Measurements from ENCODE around the gene LIMK2. TPM values are rescaled to one million over a fixed set of nuclear protein-coding genes. Genes with fewer than 3 reads are reported as not detected.

Gene LIMK2
- total and polyA plus RNA-seq, 4 donors: 6.6 to 39.2 (median 13.4) TPM

- TF ChIP-seq TAF1 (conservative IDR thresholded peaks at IDR 0.05) (no peak), SP1 (IDR thresholded peaks at IDR 0.05) (no peak), GABPA (IDR thresholded peaks at IDR 0.05 in 1 of 2, conservative IDR thresholded peaks at IDR 0.05 in 1 of 2) (no peak), RAD21 (IDR thresholded peaks at IDR 0.05) (no peak), ZBTB33 (IDR thresholded peaks at IDR 0.05) (no peak), REST (IDR thresholded peaks at IDR 0.05) (no peak), HNF4G (IDR thresholded peaks at IDR 0.05) (no peak), YY1 (IDR thresholded peaks at IDR 0.05) (no peak), NR2F2 (IDR thresholded peaks at IDR 0.05) (no peak), ATF3 (IDR thresholded peaks at IDR 0.05) (no peak), HNF4A (conservative IDR thresholded peaks at IDR 0.05) (no peak), CTCF (IDR thresholded peaks at IDR 0.05; ENCODE audit: low read depth, low read length, missing input control) (no peak), JUND (IDR thresholded peaks at IDR 0.05) (no peak), RXRA (IDR thresholded peaks at IDR 0.05) (no peak), FOXA1 (IDR thresholded peaks at IDR 0.05) (no peak), FOXA2 (IDR thresholded peaks at IDR 0.05) (no peak), EGR1 (IDR thresholded peaks at IDR 0.05; ENCODE audit: low read depth in 2 of 2) (no peak)
- TF ChIP-seq, protein P1, sequence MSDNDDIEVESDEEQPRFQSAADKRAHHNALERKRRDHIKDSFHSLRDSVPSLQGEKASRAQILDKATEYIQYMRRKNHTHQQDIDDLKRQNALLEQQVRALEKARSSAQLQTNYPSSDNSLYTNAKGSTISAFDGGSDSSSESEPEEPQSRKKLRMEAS (IDR thresholded peaks at IDR 0.05): no peak
- Histone ChIP-seq H3K9ac (ENCODE audit: low read depth in 1 of 2, low read length in 2 of 2) (peak overlapping the region in 1 of 2 donors; percentile 50), H3K36me3 (ENCODE audit: control insufficient read depth in 4 of 4, insufficient read depth in 3 of 4, low read depth in 1 of 4, low read length in 3 of 4) (no peaks in the 10 kb centered on the region)
Observed at GRCh38 chr22:31211482-31211861, 626 bp upstream of the LIMK2 start.

More at GRCh38 chr22:31211482-31211861, 626 bp upstream of the LIMK2 start:
- 85% methylated on average over 7 of the region's 7 CpGs for WGBS
- no peaks in the 10 kb centered on the region for H3K27me3 ChIP-seq (ENCODE audit: control insufficient read depth in 4 of 4, insufficient read depth in 4 of 4, low read length in 3 of 4)
- DNase-seq (ENCODE audit: low spot score): no peak
- H3K9me3 ChIP-seq (ENCODE audit: control insufficient read depth in 4 of 4, low read length in 3 of 4): no peaks in the 10 kb centered on the region
- H3K4me1 ChIP-seq (ENCODE audit: control insufficient read depth in 4 of 4, insufficient read depth in 4 of 4, low read length in 3 of 4): peaks cover 19 to 35% (median 25%) of the 10 kb centered on the region in 4 donors
- H3K27ac ChIP-seq (ENCODE audit: low read depth in 1 of 2, low read length in 2 of 2): peak overlapping the region; percentile 75 to 87
- peak overlapping the region in 2 of 3 donors; percentile 13 to 23 for H3K4me3 ChIP-seq (ENCODE audit: low read depth in 1 of 3, low read length in 3 of 3)

Data from liver (tissue), 9 donors.